ENCODE data around the gene CAPRIN1. TPM values are rescaled to one million over a fixed set of nuclear protein-coding genes. Genes with fewer than 3 reads are reported as not detected.

Gene CAPRIN1
- polyA plus RNA-seq, 1 of the 3 experiments (the other 2 are of a cell fraction) = 67.1 TPM

GRCh38 chr11:34050581-34051348, 766 bp upstream of the CAPRIN1 start:
- H4K20me1 ChIP-seq (ENCODE audit: insufficient read depth) = peaks cover 24% of the 10 kb centered on the region
- TF ChIP-seq SMC3 (IDR thresholded peaks at IDR 0.05; ENCODE audit: low read depth, low read length) = no peak
- TF ChIP-seq RCOR1 (IDR thresholded peaks at IDR 0.05; ENCODE audit: low read length) = no peak
- peak; percentile 67; the same call in 1 of the 2 replicates for TF ChIP-seq MXI1 (IDR thresholded peaks at IDR 0.05; ENCODE audit: low read depth, low read length)
- no peaks in the 10 kb centered on the region for H3K9me2 ChIP-seq
- ChIA-PET POLR2A (interaction anchor here (0.8 to 1.8 kb wide), 6 partner anchors 11 to 283 kb away, joined by 3 to 16 read pairs (median 3); partner anchors contain the start of gene NAT10), CTCF (interaction anchor here (1.0 to 2.0 kb wide), 6 partner anchors 9 to 56 kb away, joined by 3 to 7 read pairs (median 3); partner anchors contain the start of gene NAT10)
- peak overlapping the region; percentile 69 to 95 for H3K4me3 ChIP-seq (ENCODE audit: low read depth in 2 of 2, low read length in 1 of 2)
- H3K9ac ChIP-seq = peak overlapping the region; percentile 99
- no peak for DNase-seq
- peaks cover 12 to 66% of the 10 kb centered on the region in 2 experiments for H3K4me1 ChIP-seq (ENCODE audit: control insufficient read depth in 1 of 2, insufficient read depth in 2 of 2, low read depth in 1 of 2, low read length in 1 of 2)
- H3K27me3 ChIP-seq (ENCODE audit: insufficient read depth) = no peaks in the 10 kb centered on the region
- peaks cover 16 to 28% of the 10 kb centered on the region in 2 experiments for H3K36me3 ChIP-seq (replicated peaks in 1 of 2; ENCODE audit: control insufficient read depth in 1 of 2, insufficient read depth in 2 of 2, low read length in 1 of 2)
- peak overlapping the region; percentile 89 for H2AFZ ChIP-seq (ENCODE audit: low read depth)
- peaks cover 36% of the 10 kb centered on the region for H3K79me2 ChIP-seq (ENCODE audit: insufficient read depth)
- H3K27ac ChIP-seq (ENCODE audit: low read depth in 2 of 2, low read length in 1 of 2) = peak overlapping the region; percentile 97
- 18% methylated on average over 14 of the region's 14 CpGs for WGBS (ENCODE audit: low lambda C conversion rate)
- H3K4me2 ChIP-seq = peak overlapping the region; percentile 81
- no peaks in the 10 kb centered on the region for H3K9me3 ChIP-seq
- H3F3A ChIP-seq (replicated peaks; ENCODE audit: insufficient read depth) = peaks cover 14% of the 10 kb centered on the region

DNA sequence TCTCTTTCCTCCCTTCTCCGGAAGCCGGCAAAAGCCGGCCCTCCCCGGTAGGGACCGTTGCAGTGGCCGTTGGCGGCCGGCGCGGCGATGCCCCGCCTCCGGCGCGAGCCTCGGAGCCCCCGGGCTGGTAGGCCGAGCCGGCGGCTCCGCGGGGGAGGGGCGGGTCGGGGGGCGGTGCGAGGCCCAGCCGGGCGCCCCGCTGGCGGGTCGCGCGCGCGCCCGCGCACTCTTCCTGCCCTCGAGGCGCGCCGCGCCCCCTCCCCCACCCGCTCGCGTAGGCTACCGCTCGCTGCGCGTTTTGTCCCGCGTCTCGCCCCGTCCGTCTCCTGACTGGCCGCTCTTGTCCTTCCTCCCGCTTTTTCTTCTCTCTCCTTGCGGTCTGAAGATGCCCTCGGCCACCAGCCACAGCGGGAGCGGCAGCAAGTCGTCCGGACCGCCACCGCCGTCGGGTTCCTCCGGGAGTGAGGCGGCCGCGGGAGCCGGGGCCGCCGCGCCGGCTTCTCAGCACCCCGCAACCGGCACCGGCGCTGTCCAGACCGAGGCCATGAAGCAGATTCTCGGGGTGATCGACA, 591 bp downstream of the CAPRIN1 start:
- Histone ChIP-seq H3F3A (replicated peaks; ENCODE audit: insufficient read depth) (peaks cover 14% of the 10 kb centered on the region), H2AFZ (ENCODE audit: low read depth) (no peak overlapping the region), H3K4me1 (ENCODE audit: control insufficient read depth in 1 of 2, insufficient read depth in 2 of 2, low read depth in 1 of 2, low read length in 1 of 2) (peaks cover 13 to 70% of the 10 kb centered on the region in 2 experiments), H3K9ac (peak overlapping the region; percentile 99), H3K27me3 (ENCODE audit: insufficient read depth) (no peaks in the 10 kb centered on the region), H3K36me3 (replicated peaks in 1 of 2; ENCODE audit: control insufficient read depth in 1 of 2, insufficient read depth in 2 of 2, low read length in 1 of 2) (peaks cover 26 to 39% of the 10 kb centered on the region in 2 experiments), H3K4me2 (peak overlapping the region; percentile 95), H3K9me2 (no peaks in the 10 kb centered on the region), H3K9me3 (no peaks in the 10 kb centered on the region), H3K79me2 (ENCODE audit: insufficient read depth) (peaks cover 50% of the 10 kb centered on the region), H3K27ac (ENCODE audit: low read depth in 2 of 2, low read length in 1 of 2) (peak overlapping the region; percentile 97), H4K20me1 (ENCODE audit: insufficient read depth) (peaks cover 37% of the 10 kb centered on the region), H3K4me3 (ENCODE audit: low read depth in 2 of 2, low read length in 1 of 2) (peak overlapping the region; percentile 95)
- ChIA-PET POLR2A (interaction anchor here (1.2 to 1.8 kb wide), 2 partner anchors 25 to 54 kb away, joined by 3 to 16 read pairs; partner anchors contain the start of gene NAT10), CTCF (interaction anchor here (1.0 to 1.6 kb wide), 4 partner anchors 10 to 55 kb away, joined by 3 read pairs; no protein-coding TSS in a partner anchor)
- DNase-seq = peak; percentile 96
- WGBS (ENCODE audit: low lambda C conversion rate) = under 1% methylated on average over 36 of the region's 82 CpGs
- no peak for TF ChIP-seq TEAD4 (IDR thresholded peaks at IDR 0.05; ENCODE audit: borderline replicate concordance, insufficient read depth)
- TF ChIP-seq CTCF (IDR thresholded peaks at IDR 0.05) = no peak
- no peak for TF ChIP-seq FOSL2 (IDR thresholded peaks at IDR 0.05; ENCODE audit: borderline replicate concordance, low read depth)
- no peak for TF ChIP-seq MEF2A (IDR thresholded peaks at IDR 0.05; ENCODE audit: borderline replicate concordance, low read depth)
- 0 out of 2 replicates have a peak, but pooled peaks have one; percentile 9 for TF ChIP-seq RXRA (IDR thresholded peaks at IDR 0.05; ENCODE audit: borderline replicate concordance, low read depth)
- TF ChIP-seq SIN3A (IDR thresholded peaks at IDR 0.05; ENCODE audit: borderline replicate concordance, low read depth, low read length) = no peak; the same call in 1 of the 2 replicates
- TF ChIP-seq FOXM1 (IDR thresholded peaks at IDR 0.05; ENCODE audit: low read depth) = no peak
- TF ChIP-seq MAX (IDR thresholded peaks at IDR 0.05; ENCODE audit: low read depth) = peak; percentile 57; the same call in 1 of the 2 replicates
- 0 out of 2 replicates have a peak, but pooled peaks have one; percentile 24 for TF ChIP-seq RCOR1 (IDR thresholded peaks at IDR 0.05; ENCODE audit: low read length)
- TF ChIP-seq NRF1 (IDR thresholded peaks at IDR 0.05; ENCODE audit: low read depth, low read length) = peak; percentile 35; the same call in 1 of the 2 replicates
- no peak for TF ChIP-seq MXI1 (IDR thresholded peaks at IDR 0.05; ENCODE audit: low read depth, low read length)
- no peak for TF ChIP-seq NFIC (IDR thresholded peaks at IDR 0.05; ENCODE audit: borderline replicate concordance)
- TF ChIP-seq POLR2AphosphoS5 (IDR thresholded peaks at IDR 0.05; ENCODE audit: low read depth, low read length) = peak; percentile 59
- no peak; the same call in 1 of the 2 replicates for TF ChIP-seq REST (IDR thresholded peaks at IDR 0.05; ENCODE audit: low read depth, low read length)
- no peak for TF ChIP-seq RAD21 (IDR thresholded peaks at IDR 0.05; ENCODE audit: low read length)
- peak; percentile 19; the same call in 1 of the 2 replicates for TF ChIP-seq TAF1 (IDR thresholded peaks at IDR 0.05; ENCODE audit: borderline replicate concordance, low read depth, low read length)
- no peak for TF ChIP-seq JUND (IDR thresholded peaks at IDR 0.05)
